Measurements from ENCODE around the gene BTN2A1. TPM values are rescaled to one million over a fixed set of nuclear protein-coding genes. Genes with fewer than 3 reads are reported as not detected.
"Not testable (repeated sequence)": the region's sequence is repeated elsewhere in the genome, so short reads cannot be mapped to it uniquely, and the experiment has no call there.

The BTN2A1 gene
- total RNA-seq, 6 experiments from 2014 or later: 29.2 to 35.4 (median 33.0) TPM

DNA sequence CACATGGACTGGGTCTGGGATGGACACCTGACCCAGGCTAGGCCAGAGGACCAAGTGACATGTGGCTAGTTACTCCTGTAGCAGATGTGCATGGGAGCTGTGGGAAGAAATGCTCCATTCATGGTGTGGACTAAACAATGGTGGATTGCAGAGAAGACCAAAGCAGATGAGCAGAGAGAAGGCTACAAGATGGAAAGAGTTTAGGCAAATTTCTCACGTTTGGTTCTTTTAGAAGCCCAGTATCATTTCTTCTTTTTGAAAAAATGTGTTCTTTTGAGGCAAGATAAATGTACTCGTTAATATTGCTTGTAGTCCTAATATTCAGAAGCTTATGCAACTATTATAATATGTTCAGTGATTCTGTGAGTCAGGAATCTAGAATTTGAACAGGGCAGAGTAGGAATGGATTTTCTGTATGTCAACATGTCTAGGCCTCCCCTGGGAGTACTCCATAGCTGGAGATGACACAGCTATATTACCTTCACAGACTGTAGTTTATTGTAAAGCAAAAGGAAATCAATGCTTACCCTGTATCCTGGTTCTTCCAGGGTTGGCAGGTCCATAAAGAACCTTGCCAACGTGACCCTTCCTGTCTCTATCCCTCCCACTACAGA is 2.3 kb upstream of the BTN2A1 start:
- peaks cover 51% of the 10 kb centered on the region for H3K4me1 Mint-ChIP-seq (ENCODE audit: low read depth)
- DNase-seq: no peak
- H3K27me3 Mint-ChIP-seq (ENCODE audit: insufficient read depth): no peaks in the 10 kb centered on the region; the same call in 1 of the 2 replicates
- TF ChIP-seq, protein P1, sequence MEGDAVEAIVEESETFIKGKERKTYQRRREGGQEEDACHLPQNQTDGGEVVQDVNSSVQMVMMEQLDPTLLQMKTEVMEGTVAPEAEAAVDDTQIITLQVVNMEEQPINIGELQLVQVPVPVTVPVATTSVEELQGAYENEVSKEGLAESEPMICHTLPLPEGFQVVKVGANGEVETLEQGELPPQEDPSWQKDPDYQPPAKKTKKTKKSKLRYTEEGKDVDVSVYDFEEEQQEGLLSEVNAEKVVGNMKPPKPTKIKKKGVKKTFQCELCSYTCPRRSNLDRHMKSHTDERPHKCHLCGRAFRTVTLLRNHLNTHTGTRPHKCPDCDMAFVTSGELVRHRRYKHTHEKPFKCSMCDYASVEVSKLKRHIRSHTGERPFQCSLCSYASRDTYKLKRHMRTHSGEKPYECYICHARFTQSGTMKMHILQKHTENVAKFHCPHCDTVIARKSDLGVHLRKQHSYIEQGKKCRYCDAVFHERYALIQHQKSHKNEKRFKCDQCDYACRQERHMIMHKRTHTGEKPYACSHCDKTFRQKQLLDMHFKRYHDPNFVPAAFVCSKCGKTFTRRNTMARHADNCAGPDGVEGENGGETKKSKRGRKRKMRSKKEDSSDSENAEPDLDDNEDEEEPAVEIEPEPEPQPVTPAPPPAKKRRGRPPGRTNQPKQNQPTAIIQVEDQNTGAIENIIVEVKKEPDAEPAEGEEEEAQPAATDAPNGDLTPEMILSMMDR (IDR thresholded peaks at IDR 0.05): no peak
- no peak overlapping the region for H3K27ac Mint-ChIP-seq
- no peak overlapping the region for H3K4me3 Mint-ChIP-seq
- H3K36me3 Mint-ChIP-seq (ENCODE audit: low read depth): peaks cover 24% of the 10 kb centered on the region
- no peaks in the 10 kb centered on the region for H3K9me3 Mint-ChIP-seq

DNA sequence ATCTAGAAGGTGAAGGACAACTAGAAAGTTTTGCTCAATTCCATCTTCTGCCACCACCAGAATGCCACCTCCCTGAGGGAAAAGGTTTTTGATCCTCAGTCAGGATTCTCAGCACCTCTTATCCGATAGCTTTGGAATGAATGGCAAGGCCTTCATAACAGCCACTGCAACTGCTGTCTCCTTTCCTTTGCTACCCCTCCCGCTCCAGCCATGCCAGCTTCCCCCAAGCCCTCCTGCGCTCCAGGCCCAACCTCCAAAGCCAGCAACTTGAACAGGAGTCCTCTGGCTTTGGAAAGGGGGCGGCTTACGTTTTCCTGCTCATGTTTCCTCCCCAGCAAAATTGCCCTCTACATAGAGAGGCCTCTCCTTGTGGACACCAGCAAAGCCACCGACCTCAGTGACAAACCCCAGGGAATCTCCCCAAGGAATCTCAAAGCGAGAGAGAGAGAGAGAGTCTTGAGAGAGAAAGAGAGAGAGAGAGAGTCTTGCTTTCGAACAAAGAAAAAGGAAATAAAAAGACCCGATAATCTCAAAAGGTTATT is 420 bp upstream of the BTN2A1 start:
- Mint-ChIP-seq H3K36me3 (ENCODE audit: low read depth) (peaks cover 33% of the 10 kb centered on the region), H3K27me3 (ENCODE audit: insufficient read depth) (no peaks in the 10 kb centered on the region; the same call in 1 of the 2 replicates), H3K27ac (peak overlapping the region; percentile 98), H3K4me1 (ENCODE audit: low read depth) (peaks cover 62% of the 10 kb centered on the region), H3K4me3 (peak overlapping the region; percentile 97), H3K9me3 (no peaks in the 10 kb centered on the region)
- DNase-seq: no peak
- TF ChIP-seq, protein P1 (IDR thresholded peaks at IDR 0.05): no peak

DNA sequence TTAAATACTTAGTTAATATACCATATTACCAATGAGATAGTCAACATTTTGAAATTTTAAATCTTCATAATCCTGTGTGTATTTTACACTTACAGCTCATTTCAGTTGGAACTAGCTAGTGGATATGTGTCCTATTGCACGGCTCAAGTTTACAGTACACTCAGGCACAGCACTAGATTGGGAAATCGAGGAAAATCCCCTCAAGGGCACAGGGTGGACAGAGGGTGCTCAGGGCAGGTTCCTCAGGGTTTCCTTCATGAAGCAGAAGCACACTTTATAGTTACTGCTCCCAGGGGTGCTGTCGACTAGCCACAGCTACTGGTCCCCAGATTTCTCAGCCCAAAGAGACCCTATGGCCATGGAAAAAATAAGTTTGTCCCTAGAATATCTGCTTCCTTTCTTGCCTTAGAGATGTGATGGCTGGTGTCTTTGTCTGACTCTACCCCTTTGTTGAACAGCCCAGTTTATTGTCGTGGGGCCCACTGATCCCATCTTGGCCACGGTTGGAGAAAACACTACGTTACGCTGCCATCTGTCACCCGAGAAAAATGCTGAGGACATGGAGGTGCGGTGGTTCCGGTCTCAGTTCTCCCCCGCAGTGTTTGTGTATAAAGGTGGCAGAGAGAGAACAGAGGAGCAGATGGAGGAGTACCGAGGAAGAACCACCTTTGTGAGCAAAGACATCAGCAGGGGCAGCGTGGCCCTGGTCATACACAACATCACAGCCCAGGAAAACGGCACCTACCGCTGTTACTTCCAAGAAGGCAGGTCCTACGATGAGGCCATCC is 1.5 kb downstream of the BTN2A1 start:
- Mint-ChIP-seq H3K9me3 (no peaks in the 10 kb centered on the region), H3K27me3 (ENCODE audit: insufficient read depth) (no peaks in the 10 kb centered on the region; the same call in 1 of the 2 replicates), H3K4me1 (ENCODE audit: low read depth) (peaks cover 71% of the 10 kb centered on the region), H3K27ac (peak overlapping the region; percentile 42; the same call in 1 of the 2 replicates), H3K36me3 (ENCODE audit: low read depth) (peaks cover 47% of the 10 kb centered on the region), H3K4me3 (peak overlapping the region; percentile 97)
- no peak for DNase-seq
- TF ChIP-seq, protein P1 (IDR thresholded peaks at IDR 0.05): no peak

DNA sequence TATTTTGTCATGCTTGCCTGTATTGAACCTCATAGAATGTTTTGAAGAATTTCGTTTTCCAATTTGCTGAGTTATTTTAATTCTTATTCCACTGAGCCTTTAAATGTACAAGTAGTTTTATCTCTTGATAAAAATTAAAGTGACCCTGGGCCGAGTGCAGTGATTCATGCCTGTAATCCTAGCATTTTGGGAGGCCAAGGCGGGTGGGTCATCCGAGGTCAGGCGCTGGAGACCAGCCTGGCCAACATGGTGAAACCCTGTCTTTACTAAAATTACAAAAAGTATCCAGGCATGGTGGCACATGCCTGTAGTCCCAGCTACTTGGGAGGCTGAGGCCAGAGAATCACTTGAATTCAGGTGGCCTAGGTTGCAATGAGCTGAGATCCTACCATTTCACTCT is 3.6 kb downstream of the BTN2A1 start:
- H3K27ac Mint-ChIP-seq; DNase-seq; H3K4me3 Mint-ChIP-seq; H3K27me3 Mint-ChIP-seq (ENCODE audit: insufficient read depth); H3K9me3 Mint-ChIP-seq: not testable (repeated sequence)
- peaks cover 59% of the 10 kb centered on the region for H3K4me1 Mint-ChIP-seq (ENCODE audit: low read depth)
- H3K36me3 Mint-ChIP-seq (ENCODE audit: low read depth): peaks cover 64% of the 10 kb centered on the region

DNA sequence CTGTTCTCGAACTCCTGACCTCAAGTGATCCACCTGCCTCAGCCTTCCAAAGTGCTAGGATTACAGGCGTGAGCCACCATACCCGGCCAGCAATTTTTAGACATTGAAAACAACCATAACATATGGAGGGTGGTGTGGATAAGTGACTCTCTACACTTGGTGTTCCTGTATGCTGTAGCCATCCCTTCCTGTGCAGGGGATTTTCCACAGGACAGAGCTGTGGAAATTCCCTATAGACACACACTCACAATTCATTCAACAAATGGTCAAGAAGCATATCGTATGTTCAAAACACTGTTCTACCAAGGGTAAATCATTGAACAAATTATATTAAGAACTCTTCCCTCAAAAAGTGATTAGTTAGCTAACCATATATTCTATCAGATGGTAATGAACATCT is 6.3 kb downstream of the BTN2A1 start:
- Mint-ChIP-seq H3K27ac (no peak overlapping the region), H3K36me3 (ENCODE audit: low read depth) (peaks cover 77% of the 10 kb centered on the region), H3K9me3 (no peaks in the 10 kb centered on the region), H3K27me3 (ENCODE audit: insufficient read depth) (no peaks in the 10 kb centered on the region; the same call in 1 of the 2 replicates), H3K4me1 (ENCODE audit: low read depth) (peaks cover 39% of the 10 kb centered on the region), H3K4me3 (no peak overlapping the region)
- no peak for DNase-seq
- TF ChIP-seq, protein P1 (IDR thresholded peaks at IDR 0.05): no peak

All from HFFc6 (cell line).